ENCODE results near the gene MRGPRX3. TPM values are rescaled to one million over a fixed set of nuclear protein-coding genes. Genes with fewer than 3 reads are reported as not detected.

Gene MRGPRX3
- total RNA-seq (2021; ENCODE audit: unreplicated experiment): not detected
- polyA plus RNA-seq (2012; ENCODE audit: insufficient read length): not detected
- Bru-seq, nascent RNA: not detected
- BruChase-seq, experiment 1, labeled RNA remaining after a 2-hour chase: not detected
- BruChase-seq, experiment 2, labeled RNA remaining after a 6-hour chase: not detected
- long read RNA-seq: 0 reads

DNA sequence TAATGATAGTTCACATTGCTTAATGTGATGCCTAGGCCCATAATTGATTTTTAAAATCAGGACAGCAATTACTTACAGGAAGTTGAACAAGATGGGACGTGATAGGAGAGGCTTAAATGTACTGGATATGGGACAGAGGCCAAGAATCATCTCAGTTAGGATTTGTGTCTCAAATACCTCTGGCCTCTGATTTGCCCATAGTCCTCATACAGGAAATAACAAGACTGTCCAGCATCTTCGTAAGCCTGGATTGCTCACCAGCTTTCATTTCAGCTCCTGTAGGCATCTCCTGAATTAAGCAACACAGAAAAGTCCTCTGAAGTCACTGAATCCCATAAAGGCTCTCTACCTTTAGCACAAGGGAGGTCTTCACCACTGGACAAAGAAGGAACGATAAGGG, at the start of gene MRGPRX3:
MRGPRX3 (plus strand) TSS at position 231 of the 400 bp plus-strand sequence. CDS start 4,632 bp downstream, outside the sequence.
- no peaks in the 10 kb centered on the region for H3K4me1 ChIP-seq (ENCODE audit: control insufficient read depth, insufficient read depth, low read length)
- DNase-seq (ENCODE audit: low read depth, low spot score) (no peak), ATAC-seq (no peak)
- CTCF ChIA-PET: no interaction called here
- no peak within 1 kb of the TSS for H3K27ac ChIP-seq (ENCODE audit: low read length)
- intact Hi-C loops (cut with micrococcal nuclease; ENCODE audit: unreplicated experiment) (no loop called here), in situ Hi-C loops (cut with HindIII; ENCODE audit: low pct_unique_long_range_greater_than_20kb, low sequenced_read_pairs) (no loop called here)
- H3K9me3 ChIP-seq (ENCODE audit: control insufficient read depth, insufficient read depth, low read depth, low read length): no peaks in the 10 kb centered on the region
- TF ChIP-seq, protein P1, sequence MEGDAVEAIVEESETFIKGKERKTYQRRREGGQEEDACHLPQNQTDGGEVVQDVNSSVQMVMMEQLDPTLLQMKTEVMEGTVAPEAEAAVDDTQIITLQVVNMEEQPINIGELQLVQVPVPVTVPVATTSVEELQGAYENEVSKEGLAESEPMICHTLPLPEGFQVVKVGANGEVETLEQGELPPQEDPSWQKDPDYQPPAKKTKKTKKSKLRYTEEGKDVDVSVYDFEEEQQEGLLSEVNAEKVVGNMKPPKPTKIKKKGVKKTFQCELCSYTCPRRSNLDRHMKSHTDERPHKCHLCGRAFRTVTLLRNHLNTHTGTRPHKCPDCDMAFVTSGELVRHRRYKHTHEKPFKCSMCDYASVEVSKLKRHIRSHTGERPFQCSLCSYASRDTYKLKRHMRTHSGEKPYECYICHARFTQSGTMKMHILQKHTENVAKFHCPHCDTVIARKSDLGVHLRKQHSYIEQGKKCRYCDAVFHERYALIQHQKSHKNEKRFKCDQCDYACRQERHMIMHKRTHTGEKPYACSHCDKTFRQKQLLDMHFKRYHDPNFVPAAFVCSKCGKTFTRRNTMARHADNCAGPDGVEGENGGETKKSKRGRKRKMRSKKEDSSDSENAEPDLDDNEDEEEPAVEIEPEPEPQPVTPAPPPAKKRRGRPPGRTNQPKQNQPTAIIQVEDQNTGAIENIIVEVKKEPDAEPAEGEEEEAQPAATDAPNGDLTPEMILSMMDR (IDR thresholded peaks at IDR 0.05): no peak
- no peak for TF ChIP-seq TCF7L2 (IDR thresholded peaks at IDR 0.05; ENCODE audit: low read depth, low read length)
- TF ChIP-seq SIN3A (IDR thresholded peaks at IDR 0.05; ENCODE audit: borderline replicate concordance, insufficient read depth, low read depth, low read length): no peak
- no peak for TF ChIP-seq POLR2AphosphoS5 (IDR thresholded peaks at IDR 0.05; ENCODE audit: low read depth, low read length)
- TF ChIP-seq, protein P2, sequence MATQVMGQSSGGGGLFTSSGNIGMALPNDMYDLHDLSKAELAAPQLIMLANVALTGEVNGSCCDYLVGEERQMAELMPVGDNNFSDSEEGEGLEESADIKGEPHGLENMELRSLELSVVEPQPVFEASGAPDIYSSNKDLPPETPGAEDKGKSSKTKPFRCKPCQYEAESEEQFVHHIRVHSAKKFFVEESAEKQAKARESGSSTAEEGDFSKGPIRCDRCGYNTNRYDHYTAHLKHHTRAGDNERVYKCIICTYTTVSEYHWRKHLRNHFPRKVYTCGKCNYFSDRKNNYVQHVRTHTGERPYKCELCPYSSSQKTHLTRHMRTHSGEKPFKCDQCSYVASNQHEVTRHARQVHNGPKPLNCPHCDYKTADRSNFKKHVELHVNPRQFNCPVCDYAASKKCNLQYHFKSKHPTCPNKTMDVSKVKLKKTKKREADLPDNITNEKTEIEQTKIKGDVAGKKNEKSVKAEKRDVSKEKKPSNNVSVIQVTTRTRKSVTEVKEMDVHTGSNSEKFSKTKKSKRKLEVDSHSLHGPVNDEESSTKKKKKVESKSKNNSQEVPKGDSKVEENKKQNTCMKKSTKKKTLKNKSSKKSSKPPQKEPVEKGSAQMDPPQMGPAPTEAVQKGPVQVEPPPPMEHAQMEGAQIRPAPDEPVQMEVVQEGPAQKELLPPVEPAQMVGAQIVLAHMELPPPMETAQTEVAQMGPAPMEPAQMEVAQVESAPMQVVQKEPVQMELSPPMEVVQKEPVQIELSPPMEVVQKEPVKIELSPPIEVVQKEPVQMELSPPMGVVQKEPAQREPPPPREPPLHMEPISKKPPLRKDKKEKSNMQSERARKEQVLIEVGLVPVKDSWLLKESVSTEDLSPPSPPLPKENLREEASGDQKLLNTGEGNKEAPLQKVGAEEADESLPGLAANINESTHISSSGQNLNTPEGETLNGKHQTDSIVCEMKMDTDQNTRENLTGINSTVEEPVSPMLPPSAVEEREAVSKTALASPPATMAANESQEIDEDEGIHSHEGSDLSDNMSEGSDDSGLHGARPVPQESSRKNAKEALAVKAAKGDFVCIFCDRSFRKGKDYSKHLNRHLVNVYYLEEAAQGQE (IDR thresholded peaks at IDR 0.05; ENCODE audit: insufficient read depth in 1 of 2, low read depth in 2 of 2, low read length in 1 of 2): no peak
- no peak within 1 kb of the TSS for H3K4me3 ChIP-seq (ENCODE audit: low read depth in 2 of 2, low read length in 2 of 2)
- BruUV-seq (replicated peaks): no TSS peak
- POLR2A ChIA-PET: no interaction called here
- H3K27me3 ChIP-seq (ENCODE audit: control insufficient read depth, insufficient read depth, low read length): peaks cover 5% of the 10 kb centered on the region
- no peaks in the 10 kb centered on the region for H3K36me3 ChIP-seq (ENCODE audit: control insufficient read depth, insufficient read depth, low read length)

DNA sequence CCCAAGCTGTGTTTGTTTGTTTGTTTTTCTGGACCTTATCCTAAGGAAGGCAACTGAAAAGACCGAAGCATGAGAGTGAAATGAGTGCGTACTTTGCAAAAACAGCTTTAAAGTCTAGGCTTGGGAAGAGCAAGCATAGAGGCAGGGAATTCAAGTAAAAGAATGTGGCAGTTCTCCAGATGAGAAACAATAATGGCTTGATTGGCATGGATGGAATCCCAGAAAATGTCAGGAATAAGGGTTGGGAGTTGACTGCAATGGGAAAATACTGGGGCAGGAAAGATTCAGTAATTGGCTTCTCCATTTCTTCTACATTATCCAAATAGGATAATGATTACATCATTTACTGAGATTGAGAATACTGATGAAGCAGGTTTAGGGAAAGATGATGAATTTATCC, 44.0 kb upstream of the MRGPRX3 start:
- Histone ChIP-seq H3K9me3 (ENCODE audit: control insufficient read depth, insufficient read depth, low read depth, low read length) (no peaks in the 10 kb centered on the region), H3K4me3 (ENCODE audit: low read depth in 2 of 2, low read length in 2 of 2) (no peak overlapping the region), H3K4me1 (ENCODE audit: control insufficient read depth, insufficient read depth, low read length) (no peaks in the 10 kb centered on the region), H3K36me3 (ENCODE audit: control insufficient read depth, insufficient read depth, low read length) (peaks cover 13% of the 10 kb centered on the region), H3K27me3 (ENCODE audit: control insufficient read depth, insufficient read depth, low read length) (no peaks in the 10 kb centered on the region), H3K27ac (ENCODE audit: low read length) (no peak overlapping the region)
- intact Hi-C loops (cut with micrococcal nuclease; ENCODE audit: unreplicated experiment) (no loop called here), in situ Hi-C loops (cut with HindIII; ENCODE audit: low pct_unique_long_range_greater_than_20kb, low sequenced_read_pairs) (no loop called here)
- DNase-seq (ENCODE audit: low read depth, low spot score): no peak
- ChIA-PET POLR2A (no interaction called here), CTCF (no interaction called here)
- no TSS peak for BruUV-seq (replicated peaks)
- ATAC-seq: no peak
- TF ChIP-seq SIN3A (IDR thresholded peaks at IDR 0.05; ENCODE audit: borderline replicate concordance, insufficient read depth, low read depth, low read length): no peak
- TF ChIP-seq TCF7L2 (IDR thresholded peaks at IDR 0.05; ENCODE audit: low read depth, low read length): no peak
- TF ChIP-seq POLR2AphosphoS5 (IDR thresholded peaks at IDR 0.05; ENCODE audit: low read depth, low read length): no peak
- TF ChIP-seq, protein P2 (IDR thresholded peaks at IDR 0.05; ENCODE audit: insufficient read depth in 1 of 2, low read depth in 2 of 2, low read length in 1 of 2): no peak
- TF ChIP-seq, protein P1 (IDR thresholded peaks at IDR 0.05): no peak

Measured in Panc1 (cell line).